ENCODE measurements around the gene PRPH.
A peak's percentile ranks its signal among the peaks of the same experiment; 100 is the strongest.

The PRPH gene

GRCh38 chr12:49334226-49334625 is 39.3 kb downstream of the PRPH start:
- no peak for DNase-seq

DNA sequence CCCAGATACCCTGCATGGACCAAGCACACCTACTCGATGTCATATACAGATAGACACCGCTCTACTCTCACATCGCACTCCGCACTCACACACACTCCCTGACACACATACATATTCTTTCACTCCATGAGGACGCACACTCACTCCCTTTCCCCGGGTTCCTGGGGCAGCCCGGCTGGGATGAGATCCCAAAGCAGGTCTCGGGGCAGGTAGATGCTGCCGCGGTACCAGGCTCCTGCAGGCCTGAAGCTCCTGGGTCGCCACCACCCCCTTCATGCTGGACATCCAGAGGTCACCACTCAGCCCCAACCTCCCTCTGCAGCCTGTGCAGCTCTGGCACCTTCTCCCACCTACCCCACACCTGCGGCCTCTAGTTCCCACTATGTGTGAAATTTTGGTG is 39.7 kb downstream of the PRPH start:
- no peak for DNase-seq

DNA sequence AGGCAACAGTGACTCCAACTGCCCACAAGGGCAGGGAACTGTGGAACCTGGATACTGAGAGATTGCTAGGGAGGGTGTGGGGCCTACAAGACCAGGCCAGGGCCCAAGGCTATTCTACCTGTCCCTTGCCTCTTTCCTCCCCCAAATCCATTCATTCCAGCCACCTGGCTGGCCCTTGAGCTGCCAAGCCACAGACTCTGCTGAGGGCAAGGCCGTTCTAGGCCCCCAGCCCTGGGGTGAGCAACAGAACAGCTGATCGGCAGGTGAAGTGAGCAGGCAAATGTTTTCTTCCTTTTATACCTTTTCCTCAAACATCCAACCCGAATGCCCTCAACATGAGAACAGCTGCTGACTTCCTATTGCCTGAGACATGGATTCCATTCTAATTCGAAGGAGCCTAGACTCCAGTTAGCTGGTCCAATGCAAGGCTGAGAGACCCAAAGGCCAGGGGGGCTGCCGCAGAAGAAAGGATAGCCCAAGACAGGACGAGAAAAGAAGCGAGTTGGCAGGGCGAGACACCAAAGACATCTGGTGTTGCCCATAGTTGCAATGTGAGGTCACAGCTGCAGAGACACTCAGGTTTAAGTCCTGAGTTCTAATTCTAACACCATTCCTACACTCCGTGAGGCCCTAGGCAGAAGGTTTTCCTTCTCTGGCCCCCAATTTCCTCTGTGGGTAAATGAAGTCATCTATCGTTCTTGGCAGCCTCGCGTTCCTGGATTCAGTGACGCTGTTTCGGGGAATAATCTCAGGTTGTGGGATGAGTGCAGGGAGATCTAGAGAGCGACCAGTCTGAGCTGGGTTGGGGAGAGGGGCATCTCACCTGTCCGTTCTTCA is 40.4 kb downstream of the PRPH start:
- DNase-seq: no peak

- no peak for DNase-seq
These were observed 41.2 kb downstream of the PRPH start for GRCh38 chr12:49335955-49336644.

DNA sequence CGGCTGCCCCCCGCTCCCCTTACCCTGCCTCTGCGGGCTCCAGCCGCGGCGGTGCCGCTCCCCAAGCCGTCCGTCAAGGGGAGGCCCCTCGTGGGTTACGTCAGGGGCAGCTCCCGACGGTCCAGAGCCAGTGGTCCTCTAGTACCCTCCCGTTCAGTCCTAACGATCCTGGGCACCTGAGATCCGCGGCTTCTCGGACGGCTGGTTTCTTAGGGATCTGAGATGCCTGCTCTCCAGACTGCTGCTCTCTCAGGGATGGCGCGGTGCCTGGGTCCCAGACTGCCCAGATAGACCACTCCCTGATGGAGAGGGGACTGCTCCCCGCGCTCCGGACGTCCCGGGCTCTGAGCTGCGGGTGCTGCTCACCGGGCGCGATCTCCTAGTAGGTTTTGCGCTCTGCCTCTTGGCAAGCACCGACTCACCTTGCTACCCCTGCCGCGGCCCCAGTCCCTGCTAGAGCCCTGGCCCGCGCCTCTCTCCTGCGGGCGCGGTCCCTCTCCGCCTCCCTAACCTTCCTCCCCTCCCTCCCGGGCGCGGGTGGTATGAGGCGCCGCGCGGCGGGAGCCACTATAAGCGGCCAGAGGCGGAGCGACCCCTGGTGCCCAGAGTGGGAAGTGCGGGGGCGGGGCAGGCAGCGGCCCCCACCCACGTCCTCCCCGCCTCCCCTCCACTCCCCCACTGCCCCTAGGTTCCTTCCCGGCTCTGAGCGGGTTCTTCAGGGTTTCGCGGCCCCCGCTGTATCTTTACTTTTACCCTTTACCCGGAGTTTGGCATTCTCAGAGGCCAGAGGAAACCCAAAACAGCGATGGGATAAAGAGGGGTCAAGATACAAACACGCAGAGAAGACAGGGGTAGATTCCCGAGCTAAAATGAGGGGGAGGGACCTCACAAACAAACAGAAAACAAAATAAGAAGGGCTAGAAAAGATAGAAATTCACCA is 42.0 kb downstream of the PRPH start, which contains the start of gene C1QL4:
Gene C1QL4 (minus strand): TSS at position 544 of the 940 bp plus-strand sequence. CDS start 711 bp downstream, outside the sequence.
- peak; percentile 20 for DNase-seq

- no peak for DNase-seq
These were observed 44.0 kb downstream of the PRPH start for GRCh38 chr12:49338830-49339463.

- no peak for DNase-seq
These were observed 44.5 kb downstream of the PRPH start for GRCh38 chr12:49339464-49339861.

- DNase-seq: no peak
These were observed 45.3 kb downstream of the PRPH start for GRCh38 chr12:49340095-49340870.

DNA sequence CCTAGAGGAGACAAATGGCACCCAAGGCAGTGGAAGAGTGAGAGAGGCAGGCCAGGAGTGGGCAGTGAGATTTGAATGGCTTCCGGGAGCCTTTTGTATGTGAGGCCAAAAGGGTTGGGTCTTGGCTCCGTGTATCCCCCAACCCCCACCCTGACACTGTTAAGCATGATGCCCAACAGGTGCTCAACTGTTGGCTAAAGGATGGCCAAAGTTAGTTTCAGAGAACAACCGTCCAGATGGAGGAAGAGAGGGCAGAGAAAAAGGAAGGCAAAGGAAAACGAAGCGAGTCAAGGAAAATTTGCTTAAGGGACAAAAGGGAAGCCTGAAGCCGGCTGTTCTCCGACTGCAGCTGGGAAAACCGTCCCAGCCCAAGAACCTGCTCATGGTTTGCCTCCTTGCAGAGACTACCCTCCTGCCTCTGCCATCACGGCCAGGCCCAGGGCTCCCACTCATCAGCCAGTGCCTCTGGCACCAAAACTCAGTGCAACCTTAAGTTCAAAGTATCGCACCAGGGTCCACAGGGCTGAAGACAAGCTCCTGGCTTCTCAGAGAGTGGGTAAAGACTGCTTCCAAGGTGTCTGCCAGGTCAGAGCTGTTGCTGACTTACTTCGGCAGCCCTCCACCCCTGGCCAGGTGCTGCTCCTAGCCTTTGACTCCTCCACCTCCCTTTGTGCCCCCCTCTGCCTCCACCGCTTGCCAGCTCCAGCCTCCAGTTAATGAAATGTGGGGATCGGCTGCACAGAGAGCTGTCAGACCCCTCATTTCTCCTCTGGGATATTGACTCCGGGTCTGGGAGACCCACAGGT is 46.2 kb downstream of the PRPH start:
- no peak for DNase-seq

- no peak for DNase-seq
These were observed 46.8 kb downstream of the PRPH start for GRCh38 chr12:49341777-49342065.

GRCh38 chr12:49342066-49342913 is 47.3 kb downstream of the PRPH start:
- peak; percentile 68 for DNase-seq

GRCh38 chr12:49342914-49343731 is 48.2 kb downstream of the PRPH start:
- no peak for DNase-seq

- DNase-seq: no peak
These were observed 49.6 kb downstream of the PRPH start for GRCh38 chr12:49344486-49345050.

- DNase-seq: no peak
These were observed 50.3 kb downstream of the PRPH start for GRCh38 chr12:49345051-49345824.

DNA sequence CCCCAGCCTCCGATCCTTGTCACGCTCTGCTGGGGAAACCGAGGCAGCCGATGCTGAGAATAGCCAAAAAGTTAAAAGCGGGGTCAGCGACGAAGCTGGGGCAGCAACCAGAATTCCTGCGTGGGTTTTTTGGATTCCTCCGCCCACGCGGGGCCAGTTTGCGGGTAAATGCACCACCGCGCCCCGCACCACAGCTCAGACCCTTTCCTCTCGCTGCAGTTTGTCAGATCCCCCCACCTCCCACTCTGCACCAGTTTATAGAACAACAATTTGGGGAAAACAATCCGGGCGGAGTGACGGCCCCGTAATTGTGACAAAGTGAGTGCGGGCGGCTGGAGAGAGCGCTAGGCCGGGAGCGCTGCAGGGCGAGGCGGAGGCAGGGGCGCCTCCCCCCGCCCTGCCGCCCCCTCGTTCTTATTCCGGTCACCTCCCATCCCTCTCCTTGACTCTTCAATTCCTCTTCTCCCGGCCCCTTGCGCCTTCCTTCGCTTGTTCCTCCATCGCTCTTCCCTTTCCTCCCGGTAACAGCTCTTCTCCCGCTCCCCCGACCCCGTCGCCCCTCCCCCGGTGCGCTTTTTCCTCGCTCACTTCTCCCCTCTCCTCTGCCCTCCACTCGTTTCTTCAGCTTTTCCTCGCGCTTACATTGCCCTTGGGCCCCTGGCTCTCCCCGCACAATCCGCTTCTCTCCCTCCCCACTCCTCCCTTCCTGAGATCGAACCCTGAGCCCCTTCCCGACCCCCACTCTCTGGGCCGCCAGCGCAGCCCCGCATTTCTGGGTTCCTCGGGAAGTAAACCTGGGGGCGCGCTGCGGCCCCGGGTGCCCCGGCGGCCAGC is 51.1 kb downstream of the PRPH start:
- DNase-seq: no peak

- no peak for DNase-seq
These were observed 51.8 kb downstream of the PRPH start, which contains the start of gene DNAJC22 for GRCh38 chr12:49346659-49347310. DNAJC22 (plus strand) TSS chr12:49346888; CDS start chr12:49348873, 1,985 bp downstream.
